ENCODE results near the gene STRBP.
"Not testable (repeated sequence)": the region's sequence is repeated elsewhere in the genome, so short reads cannot be mapped to it uniquely, and the experiment has no call there.

STRBP gene

DNA sequence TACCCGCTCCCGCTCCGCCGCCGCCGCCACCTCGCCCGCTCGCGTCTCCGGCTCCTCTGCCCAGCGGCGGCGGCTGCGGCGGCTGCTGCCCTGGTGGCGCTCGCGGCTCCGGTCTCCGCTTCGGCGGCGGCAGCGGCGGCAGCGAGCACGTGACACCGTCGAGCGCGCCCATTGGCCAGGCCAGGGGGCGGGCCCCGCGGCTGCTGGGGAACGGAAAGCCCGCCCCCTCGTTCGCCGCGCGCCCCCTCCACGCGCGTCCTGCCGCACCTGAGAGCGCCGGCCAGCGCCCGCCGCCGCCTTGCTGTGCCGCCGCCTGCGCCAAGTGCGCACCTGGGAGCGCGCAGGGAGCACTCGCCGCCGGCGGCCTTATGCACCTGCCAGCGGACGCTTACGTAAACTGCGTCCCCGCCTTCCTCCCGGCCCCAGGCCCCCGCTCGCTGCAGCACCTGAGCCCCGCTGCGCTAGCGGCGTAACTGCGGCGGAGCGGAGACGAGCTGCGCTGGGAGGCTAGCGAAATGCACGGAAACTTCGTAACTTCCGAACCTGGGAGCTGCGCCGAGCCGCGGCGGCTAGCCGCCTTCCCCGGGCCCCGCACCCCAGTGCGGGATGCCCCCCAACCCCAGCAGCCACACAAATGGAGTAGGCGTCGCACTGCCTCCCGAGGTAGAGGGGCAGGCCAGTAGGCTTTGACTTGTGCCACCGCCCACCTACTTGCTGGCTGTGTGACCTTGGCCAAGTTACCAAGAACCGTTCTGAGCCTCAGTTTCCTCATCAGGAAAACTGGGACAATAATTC lies at the start of gene STRBP:
Gene STRBP, minus strand, starts transcription at position 122 of the 795 bp plus-strand sequence. CDS start 84,452 bp downstream, outside the sequence.
- peak; percentile 77 to 91 for DNase-seq (ENCODE audit: low read depth in 2 of 2)

DNA sequence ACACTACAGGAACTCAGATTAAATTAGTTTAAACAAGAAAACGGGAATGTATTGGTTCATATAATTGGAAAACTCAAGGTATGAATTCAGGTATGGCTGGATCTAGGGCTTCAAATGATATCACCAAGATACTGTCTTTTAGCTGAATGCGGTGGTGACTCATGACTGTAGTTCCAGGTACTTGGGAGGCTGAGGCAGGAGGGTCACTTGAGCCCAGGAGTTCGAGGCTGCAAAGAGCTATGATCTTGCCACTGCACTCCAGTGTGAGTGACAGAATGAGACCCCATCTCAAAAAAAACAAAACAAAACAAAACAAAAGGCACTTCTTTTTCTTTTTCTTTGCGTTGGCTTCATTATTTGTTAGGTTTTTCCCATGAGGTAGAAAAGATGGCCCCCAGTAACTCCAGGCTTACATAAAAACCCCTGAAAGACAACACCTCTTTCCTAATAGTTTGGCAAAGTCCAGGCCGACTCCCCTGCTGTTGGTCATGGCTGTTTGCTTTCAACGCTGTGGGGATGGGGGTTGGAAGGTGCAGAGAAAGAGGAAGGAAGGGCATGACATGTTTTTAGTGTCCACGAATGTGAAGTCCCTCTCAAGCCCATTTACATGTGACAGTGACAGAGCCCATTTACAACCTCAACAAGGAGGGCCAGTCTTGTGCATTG lies 47.8 kb upstream of the STRBP start:
- no peak for DNase-seq (ENCODE audit: low read depth in 2 of 2)

DNA sequence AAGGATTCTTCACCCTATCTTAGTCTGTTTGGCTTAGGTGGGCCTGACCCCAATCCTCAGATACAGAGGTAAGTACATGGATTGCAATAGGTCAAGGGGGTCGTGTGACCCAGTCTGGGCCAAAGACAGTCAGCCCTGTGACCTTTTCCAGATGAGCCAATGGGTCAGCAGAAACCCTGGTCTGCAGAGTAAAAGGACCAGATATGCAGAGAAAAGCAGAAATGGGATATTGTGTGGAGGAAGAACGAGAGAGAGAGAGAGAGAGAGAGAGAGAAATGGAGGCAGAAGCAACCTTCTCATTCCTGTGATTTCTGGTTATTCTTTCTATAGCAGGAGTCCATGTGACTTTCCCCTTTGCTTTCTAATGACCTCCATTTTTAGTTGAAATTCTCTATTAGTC lies 47.2 kb upstream of the STRBP start:
- no peak for DNase-seq (ENCODE audit: low read depth in 2 of 2)

DNA sequence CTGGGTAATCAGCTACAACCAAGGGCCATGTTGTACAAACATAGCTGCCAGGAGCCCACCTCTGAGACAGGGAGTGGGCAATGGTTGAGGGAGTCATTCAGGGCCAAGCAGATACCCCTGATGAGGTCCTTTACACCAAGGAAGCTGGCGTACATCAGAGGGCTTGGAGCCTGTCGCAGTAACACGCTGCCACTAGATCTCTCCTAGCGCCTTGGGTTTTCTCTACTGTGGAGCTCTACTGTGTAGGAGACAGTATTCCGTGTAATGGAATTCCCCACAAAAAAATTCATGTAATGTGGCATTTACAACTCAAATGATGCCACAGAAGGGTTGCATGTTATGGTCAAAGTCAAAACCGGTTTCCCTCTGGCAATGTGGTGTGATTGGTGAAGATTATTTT lies 46.2 kb upstream of the STRBP start:
- no peak for DNase-seq (ENCODE audit: low read depth in 2 of 2)

DNA sequence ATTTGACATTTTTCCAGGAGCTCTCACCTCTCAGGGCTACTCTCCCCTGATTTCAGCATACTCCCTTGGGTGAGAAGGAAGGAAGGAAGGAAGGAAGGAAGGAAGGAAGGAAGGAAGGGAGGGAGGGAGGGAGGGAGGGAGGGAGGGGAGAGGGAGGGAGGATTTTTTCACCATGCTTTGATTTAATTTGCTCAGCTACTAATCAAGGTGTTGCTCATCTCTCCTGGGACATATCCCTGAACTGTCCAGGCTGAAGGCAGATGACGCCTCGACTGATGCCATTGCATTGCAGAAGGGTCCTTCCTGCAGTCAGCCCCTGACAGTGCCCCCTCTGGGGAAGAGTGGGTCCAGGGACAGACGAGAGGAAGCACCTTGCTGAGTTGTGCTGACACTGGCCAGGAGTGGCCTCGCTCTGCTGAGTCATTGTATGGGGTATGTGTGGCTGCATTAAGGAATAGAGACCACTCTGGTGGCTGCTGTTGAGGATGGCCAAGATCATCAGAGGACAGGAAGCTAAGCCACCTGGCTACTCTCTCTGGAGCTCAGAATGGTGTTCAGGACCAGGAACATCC lies 44.0 kb upstream of the STRBP start:
- no peak for DNase-seq (ENCODE audit: low read depth in 2 of 2)

DNA sequence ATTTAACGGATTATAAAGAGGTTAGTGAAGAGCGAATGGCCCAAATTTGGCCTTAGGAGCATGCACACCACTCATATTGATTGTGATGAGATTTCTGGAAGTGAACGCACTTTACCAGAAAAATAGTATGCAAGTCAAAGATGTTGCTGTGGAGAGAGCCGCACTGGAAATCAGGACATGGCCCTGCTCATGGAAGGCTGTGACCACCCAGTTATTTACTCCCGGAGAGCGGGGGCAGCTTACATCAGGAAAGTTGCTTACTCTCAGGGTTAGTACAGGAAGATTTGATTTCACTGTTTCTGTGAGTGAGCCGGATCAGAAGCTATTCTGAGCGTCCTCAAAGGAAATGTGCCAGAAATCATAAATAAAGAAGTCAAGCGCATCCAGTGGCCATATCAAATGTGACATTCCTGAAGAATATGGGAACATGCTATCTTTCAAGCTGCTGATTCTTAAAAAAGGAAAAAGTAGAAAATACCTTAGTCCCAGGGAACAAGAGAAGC lies 42.9 kb upstream of the STRBP start:
- no peak for DNase-seq (ENCODE audit: low read depth in 2 of 2)

DNA sequence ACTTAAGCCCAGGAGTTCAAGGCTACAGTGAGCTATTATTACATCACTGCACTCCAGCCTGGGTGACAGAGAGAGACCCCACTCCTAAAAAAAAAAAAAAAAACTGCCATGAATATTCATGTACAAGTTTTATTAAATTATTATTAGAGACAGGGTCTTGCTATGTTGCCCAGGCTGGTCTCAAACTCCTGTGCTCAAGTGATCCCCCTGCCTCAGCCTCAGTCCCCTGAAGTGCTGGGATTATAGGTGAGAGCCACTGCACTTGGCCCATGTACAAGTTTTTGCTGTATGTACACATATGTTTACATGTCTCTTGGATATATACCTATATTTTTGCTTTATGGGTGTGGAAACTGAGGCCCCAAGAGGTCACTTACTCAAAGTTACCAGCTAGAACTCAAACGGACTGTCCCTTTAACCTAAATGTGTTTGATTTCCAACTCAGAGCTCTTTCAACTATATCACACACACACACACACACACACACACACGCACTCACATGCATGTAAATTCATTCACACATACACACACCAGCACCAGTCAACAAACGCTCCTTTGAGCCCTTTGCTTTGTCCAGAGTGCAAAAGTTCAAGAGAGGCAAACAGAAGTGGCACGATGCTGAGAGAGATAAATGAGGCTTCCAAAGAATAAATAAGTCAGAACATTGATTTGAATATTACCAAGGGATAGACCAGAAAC lies 42.3 kb upstream of the STRBP start:
- no peak for DNase-seq (ENCODE audit: low read depth in 2 of 2)

DNA sequence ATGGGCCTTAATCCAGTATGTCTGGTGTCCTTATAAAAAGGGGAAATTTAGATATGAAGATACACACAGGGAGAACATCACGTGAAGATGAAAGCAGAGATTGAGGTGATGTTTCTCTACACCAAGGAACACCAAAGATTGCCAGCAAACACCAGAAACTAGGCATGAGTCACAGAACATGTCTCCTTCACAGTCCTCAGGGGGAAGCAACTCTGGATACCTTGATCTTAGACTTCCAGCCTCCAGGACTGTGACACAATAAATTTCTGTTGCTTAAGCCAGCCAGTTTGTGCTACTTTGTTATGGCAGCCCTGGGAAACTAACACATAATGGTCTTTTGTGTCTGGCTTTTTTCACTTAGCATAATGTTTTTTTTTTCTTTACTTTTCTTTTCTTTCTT lies 41.2 kb upstream of the STRBP start:
- no peak for DNase-seq (ENCODE audit: low read depth in 2 of 2)

DNA sequence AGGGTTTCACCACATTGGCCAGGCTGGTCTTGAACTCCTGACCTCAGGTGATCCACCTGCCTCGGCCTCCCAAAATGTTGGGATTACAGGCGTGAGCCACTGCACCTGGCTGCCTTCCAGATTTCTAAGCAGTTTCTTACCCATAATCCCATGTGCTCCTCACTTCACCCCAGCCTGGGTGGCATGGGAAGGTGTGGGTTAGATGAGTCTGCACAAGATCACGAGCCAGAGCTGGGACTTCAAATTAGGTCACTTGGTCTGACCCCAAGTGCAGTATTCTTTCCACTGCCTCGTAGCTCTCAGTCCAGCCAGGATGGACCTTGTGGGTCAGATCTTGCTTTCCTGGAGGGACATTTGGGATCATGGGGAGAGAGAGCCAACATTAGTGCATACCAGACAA lies 37.5 kb upstream of the STRBP start:
- no peak for DNase-seq (ENCODE audit: low read depth in 2 of 2)

DNA sequence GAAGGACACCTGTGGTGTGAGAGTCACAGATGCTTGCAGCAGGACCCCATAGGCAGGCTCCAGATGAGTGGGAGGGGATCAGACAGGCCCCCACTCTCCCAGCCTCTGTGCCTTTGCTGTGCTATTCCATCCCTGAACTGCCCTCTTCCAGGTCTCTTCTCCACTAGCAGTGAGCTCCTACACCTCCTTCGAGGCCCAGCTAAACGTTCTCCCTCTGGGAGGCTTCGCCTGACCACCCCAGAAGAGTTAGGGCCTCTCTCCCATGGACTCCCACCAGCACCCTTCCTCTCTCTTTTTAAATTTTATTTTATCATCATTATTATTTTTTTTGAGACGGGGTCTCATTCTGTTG lies 35.9 kb upstream of the STRBP start:
- no peak for DNase-seq (ENCODE audit: low read depth in 2 of 2)

DNA sequence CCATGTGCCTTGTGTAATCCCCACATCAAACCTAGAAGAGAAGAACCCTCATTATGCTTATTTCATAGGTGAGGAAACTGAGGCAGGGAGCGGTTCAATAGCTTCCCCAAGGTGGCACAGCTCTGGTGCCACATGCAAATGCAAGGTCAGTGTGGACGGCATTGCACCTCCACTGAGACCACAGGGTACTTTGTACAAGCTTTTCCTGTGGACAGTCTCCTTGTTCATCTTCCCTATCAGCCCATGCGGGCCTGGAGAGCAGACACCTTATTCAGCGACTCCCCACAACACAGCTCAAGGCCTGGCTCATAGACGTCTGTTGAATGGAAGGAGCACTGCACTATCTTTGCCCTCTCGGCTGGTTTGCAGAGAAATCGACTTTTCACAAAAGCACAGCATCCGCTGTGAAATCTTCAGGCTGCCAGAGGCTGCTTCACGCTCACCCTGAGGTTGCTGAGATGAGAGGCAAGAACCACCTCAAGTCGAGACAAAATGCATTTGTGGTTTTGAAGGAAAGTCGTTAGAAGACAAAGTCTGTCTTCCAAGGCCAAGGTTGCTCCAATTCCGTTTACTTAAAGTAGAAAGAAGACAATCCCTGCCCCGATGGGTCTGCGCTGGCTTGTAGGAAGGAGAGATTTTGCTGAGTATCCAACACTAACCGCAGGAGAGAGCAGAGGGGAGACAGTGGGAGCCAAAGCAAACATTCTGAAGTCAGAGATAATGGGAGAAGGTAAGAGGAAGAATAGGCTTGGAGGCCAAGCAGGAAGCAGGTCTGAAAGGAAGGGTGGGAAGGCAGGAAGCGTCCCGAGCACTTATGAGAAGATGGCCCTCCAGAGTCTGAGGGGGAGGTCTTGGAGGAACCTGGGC lies 34.2 kb upstream of the STRBP start:
- no peak for DNase-seq (ENCODE audit: low read depth in 2 of 2)

DNA sequence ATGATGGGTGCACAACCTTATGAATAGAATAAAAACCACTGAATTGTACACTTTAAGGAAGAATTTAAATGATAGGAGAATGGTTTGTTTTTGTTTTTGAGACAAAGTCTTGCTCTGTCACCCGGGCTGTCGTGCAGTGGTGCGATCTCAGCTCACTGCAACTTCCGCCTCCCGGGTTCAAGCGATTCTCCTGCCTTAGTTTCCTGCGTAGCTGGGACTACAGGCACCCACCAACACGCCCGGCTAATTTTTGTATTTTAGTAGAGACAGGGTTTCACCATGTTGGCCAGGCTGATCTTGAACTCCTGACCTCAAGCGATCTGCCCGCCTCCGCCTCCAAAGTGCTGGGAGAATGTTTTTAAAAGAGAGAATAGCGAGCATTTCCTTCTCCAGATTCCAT lies 33.5 kb upstream of the STRBP start:
- not testable (repeated sequence) for DNase-seq (ENCODE audit: low read depth in 2 of 2)

DNA sequence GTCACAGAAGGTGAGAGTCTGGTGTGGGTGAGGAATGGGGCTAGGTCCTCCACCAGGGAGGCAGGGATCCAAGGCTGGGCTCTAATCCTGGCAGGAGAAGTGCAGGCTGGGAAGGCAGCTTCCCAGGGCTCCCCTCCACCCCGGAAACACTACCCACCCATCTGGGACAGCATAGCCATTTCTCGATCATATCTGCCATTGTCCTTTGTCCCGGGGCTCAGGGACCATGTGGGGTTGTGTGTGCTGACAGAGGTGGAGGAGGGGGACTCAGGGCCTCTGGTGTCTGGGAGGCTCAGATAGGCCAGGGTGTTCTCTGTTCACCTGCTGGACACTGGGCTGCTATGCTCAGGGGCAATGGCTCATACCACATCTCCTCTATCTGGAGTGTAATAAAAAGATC lies 32.2 kb upstream of the STRBP start:
- DNase-seq (ENCODE audit: low read depth in 2 of 2): no peak

DNA sequence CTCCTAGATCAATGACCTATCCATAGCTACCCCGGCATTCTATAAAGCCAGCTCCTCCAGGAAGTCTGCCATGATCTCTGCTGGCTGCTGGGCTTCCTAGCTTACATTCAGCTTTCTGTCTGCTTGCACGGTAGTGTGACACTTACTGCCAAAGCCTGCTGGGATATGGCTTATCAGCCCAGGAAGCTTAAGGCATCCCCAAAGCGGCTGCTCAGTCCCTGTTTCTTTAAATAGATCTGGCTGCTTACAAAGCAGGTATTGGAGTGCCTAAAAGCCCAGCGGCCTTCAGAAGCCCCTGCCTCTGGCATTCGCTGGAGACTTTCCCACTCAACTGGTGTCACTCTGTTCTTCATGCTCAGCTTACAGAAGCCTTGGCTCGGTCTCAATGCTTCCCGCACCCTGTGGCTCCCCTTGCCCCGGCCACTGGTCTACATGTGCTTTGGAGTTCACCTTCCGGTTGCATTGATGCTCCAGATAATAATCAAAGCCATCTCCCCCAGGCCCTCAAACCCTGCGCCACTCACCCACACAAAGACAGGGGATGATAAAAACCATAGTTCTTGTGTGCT lies 31.3 kb upstream of the STRBP start:
- DNase-seq (ENCODE audit: low read depth in 2 of 2): no peak

DNA sequence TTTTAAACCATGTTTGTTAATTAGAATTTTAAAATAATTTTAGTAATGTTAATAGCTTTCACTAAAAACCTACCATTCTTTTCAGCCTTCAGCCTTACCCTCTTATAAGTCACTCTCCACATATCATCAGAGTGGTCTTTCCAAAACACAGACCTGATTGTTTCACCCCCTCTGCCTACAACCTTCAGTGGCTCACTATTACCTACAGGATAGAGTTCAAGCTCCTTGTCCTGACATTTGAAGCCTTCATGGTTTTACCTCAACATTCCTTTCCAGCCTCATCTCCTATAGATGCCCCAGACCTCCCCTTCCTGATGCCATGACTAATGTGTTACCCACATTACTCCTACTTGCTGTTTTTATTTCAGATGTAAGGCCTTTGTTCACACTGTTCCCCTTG lies 27.8 kb upstream of the STRBP start:
- DNase-seq (ENCODE audit: low read depth in 2 of 2): no peak

DNA sequence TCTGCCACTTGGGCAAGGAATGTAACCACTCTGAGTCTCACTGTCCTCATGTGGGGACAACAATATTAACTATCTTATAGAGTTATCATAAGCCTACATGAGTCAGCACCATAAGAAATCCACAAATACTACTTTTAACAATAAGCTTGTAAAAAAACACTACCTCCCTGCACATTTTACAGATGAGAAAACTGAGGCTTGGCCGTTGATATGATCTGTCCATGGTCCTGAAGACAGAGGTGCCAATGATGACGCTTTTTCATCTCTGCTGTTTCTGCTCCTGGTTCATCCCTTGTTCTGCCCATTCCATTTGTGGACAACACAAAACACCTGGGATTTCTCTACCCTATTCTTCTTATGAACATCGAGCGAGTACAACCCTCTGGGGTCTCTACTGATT lies 23.4 kb upstream of the STRBP start:
- no peak for DNase-seq (ENCODE audit: low read depth in 2 of 2)

DNA sequence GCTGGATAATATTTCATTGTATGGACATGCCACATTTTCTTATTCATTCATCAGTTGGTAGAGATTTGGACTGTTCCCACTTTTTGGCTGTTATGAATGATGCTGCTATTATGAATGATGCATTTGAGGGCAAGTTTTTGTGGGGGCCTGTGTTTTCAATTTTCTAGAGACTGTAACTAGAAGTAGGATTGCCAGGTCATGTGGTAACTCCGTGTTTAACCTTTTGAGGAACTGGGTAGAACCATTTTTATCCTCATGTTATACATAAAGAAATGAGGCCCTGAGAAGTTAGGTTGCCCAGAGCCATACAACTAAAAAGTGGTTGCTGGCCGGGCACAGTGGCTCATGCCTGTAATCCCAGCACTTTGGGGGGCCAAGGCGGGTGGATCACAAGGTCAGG lies 22.4 kb upstream of the STRBP start:
- DNase-seq (ENCODE audit: low read depth in 2 of 2): no peak

DNA sequence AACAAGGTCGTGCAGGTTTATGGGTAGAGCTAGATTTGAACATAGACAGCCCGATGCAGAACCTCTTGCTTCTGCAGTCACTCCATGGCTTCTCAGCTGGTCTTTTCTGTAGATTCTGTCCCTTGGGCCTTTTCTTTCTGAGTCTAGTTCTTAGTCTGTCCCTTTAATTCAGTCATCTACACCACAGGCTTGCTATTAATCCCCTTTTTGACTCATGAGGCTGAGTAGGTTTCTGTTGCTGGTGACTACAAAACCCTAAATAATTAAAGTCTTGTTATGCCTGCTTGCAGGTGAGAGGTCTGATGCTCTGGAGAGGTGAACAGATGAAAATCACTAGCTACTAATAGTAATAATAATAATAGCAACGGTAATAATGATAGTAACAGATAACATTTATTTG lies 19.3 kb upstream of the STRBP start:
- DNase-seq (ENCODE audit: low read depth in 2 of 2): no peak

DNA sequence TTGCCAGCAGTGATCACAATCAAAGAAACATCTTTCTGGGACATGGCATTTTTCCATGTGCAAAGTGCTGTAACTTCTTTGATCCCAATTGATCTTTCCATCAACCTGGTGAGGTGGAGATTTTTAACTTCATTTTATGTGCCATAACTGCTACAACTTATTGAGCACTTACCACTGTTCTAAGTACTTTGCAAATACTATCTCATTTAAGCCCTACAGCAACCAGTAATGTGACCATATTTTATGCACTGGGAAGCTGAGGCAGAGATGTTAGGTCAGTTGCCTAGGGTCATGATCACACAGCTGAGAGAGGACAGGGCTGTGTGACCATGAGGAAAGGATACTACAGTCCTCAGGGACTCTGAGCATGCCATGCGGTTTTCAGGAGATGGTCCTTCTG lies 17.9 kb upstream of the STRBP start:
- no peak for DNase-seq (ENCODE audit: low read depth in 2 of 2)

DNA sequence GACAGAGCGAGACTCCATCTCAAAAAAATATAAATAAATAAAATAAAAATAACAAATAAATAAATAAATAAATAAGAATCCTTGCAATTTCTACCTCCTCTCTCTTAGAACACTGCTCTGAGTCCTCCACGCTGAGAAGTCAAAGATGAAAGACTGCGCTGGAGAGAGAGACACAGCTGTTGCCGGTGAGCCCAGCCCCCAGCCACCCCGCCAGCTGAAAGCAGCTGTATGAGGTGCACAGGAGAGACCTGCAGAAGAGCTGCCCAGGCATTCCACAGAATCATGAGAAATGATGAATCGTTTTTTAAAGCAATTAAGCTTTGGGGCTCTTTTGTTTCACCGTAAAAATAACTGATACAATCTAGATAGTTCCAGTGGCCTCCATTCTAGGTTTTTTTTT lies 16.3 kb upstream of the STRBP start:
- DNase-seq (ENCODE audit: low read depth in 2 of 2): no peak

DNA sequence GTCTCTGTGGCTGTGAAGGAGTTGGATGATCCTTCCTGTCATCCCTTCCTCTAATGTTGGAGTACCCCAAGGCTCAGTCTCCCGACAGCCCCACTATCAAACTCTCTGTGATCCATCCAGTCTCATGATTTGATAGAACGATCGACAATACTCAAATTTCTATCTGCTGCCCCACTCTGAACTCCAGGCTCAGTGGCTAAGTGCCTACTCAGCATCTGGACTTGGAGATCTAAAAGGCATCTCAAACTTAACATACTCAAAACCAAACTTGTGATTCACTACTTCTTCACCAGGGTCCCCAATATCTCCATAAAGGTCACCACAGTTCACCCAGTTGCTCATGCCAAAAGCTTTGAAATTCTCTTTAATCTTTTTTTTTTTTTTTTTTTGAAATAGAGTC lies 15.1 kb upstream of the STRBP start:
- no peak for DNase-seq (ENCODE audit: low read depth in 2 of 2)
